ENCODE data around the gene MYZAP. TPM values are rescaled to one million over a fixed set of nuclear protein-coding genes. Genes with fewer than 3 reads are reported as not detected.

MYZAP gene
- total RNA-seq, 1 experiment from 2014 or later = 0.68 TPM

DNA sequence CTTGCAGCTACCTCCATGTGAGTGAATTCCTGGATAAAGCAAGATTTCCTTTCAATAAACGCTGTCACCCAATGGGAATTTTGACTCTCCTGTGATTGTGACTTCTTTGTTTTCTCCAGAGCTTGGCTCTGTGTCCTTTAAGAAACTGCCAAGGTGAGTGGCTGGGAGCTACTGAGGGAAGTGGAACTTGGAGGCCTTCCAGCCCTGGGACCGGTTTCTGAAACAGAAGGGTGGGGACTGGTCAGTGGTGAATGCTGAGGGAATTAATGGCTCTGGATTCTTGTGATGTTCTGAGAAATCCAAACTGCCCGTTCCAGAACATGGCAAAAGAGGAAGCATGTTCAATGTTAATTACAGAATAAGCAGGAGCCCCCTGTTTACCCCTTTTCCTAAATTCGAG is 41.1 kb upstream of the MYZAP start (continued):
- TF ChIP-seq, protein P1, sequence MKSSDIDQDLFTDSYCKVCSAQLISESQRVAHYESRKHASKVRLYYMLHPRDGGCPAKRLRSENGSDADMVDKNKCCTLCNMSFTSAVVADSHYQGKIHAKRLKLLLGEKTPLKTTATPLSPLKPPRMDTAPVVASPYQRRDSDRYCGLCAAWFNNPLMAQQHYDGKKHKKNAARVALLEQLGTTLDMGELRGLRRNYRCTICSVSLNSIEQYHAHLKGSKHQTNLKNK (CRISPR knock-in tag; IDR thresholded peaks at IDR 0.05) = no peak
- TF ChIP-seq JUN (CRISPR knock-in tag; IDR thresholded peaks at IDR 0.05) = no peak
- TF ChIP-seq, protein P2, sequence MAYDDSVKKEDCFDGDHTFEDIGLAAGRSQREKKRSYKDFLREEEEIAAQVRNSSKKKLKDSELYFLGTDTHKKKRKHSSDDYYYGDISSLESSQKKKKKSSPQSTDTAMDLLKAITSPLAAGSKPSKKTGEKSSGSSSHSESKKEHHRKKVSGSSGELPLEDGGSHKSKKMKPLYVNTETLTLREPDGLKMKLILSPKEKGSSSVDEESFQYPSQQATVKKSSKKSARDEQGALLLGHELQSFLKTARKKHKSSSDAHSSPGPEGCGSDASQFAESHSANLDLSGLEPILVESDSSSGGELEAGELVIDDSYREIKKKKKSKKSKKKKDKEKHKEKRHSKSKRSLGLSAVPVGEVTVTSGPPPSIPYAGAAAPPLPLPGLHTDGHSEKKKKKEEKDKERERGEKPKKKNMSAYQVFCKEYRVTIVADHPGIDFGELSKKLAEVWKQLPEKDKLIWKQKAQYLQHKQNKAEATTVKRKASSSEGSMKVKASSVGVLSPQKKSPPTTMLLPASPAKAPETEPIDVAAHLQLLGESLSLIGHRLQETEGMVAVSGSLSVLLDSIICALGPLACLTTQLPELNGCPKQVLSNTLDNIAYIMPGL (CRISPR knock-in tag; IDR thresholded peaks at IDR 0.05) = no peak
- TF ChIP-seq, protein P3, sequence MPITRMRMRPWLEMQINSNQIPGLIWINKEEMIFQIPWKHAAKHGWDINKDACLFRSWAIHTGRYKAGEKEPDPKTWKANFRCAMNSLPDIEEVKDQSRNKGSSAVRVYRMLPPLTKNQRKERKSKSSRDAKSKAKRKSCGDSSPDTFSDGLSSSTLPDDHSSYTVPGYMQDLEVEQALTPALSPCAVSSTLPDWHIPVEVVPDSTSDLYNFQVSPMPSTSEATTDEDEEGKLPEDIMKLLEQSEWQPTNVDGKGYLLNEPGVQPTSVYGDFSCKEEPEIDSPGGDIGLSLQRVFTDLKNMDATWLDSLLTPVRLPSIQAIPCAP (CRISPR knock-in tag; IDR thresholded peaks at IDR 0.05) = no peak
- TF ChIP-seq, protein P4, sequence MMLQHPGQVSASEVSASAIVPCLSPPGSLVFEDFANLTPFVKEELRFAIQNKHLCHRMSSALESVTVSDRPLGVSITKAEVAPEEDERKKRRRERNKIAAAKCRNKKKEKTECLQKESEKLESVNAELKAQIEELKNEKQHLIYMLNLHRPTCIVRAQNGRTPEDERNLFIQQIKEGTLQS (CRISPR knock-in tag; conservative IDR thresholded peaks at IDR 0.05) = no peak
- TF ChIP-seq JAZF1 (CRISPR knock-in tag; IDR thresholded peaks at IDR 0.05) = no peak
- TF ChIP-seq GABPB1 (CRISPR knock-in tag; IDR thresholded peaks at IDR 0.05) = no peak
- TF ChIP-seq ZNF138 (CRISPR knock-in tag; conservative IDR thresholded peaks at IDR 0.05) = no peak
- TF ChIP-seq EMX1 (CRISPR knock-in tag; IDR thresholded peaks at IDR 0.05) = no peak
- no peak for TF ChIP-seq NFYB (CRISPR knock-in tag; conservative IDR thresholded peaks at IDR 0.05; ENCODE audit: low read depth)
- TF ChIP-seq, protein P5, sequence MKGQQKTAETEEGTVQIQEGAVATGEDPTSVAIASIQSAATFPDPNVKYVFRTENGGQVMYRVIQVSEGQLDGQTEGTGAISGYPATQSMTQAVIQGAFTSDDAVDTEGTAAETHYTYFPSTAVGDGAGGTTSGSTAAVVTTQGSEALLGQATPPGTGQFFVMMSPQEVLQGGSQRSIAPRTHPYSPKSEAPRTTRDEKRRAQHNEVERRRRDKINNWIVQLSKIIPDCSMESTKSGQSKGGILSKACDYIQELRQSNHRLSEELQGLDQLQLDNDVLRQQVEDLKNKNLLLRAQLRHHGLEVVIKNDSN (CRISPR knock-in tag; IDR thresholded peaks at IDR 0.05) = no peak
- TF ChIP-seq, protein P6, sequence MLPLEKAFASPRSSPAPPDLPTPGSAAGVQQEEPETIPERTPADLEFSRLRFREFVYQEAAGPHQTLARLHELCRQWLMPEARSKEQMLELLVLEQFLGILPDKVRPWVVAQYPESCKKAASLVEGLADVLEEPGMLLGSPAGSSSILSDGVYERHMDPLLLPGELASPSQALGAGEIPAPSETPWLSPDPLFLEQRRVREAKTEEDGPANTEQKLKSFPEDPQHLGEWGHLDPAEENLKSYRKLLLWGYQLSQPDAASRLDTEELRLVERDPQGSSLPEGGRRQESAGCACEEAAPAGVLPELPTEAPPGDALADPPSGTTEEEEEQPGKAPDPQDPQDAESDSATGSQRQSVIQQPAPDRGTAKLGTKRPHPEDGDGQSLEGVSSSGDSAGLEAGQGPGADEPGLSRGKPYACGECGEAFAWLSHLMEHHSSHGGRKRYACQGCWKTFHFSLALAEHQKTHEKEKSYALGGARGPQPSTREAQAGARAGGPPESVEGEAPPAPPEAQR (CRISPR knock-in tag; IDR thresholded peaks at IDR 0.05) = no peak

DNA sequence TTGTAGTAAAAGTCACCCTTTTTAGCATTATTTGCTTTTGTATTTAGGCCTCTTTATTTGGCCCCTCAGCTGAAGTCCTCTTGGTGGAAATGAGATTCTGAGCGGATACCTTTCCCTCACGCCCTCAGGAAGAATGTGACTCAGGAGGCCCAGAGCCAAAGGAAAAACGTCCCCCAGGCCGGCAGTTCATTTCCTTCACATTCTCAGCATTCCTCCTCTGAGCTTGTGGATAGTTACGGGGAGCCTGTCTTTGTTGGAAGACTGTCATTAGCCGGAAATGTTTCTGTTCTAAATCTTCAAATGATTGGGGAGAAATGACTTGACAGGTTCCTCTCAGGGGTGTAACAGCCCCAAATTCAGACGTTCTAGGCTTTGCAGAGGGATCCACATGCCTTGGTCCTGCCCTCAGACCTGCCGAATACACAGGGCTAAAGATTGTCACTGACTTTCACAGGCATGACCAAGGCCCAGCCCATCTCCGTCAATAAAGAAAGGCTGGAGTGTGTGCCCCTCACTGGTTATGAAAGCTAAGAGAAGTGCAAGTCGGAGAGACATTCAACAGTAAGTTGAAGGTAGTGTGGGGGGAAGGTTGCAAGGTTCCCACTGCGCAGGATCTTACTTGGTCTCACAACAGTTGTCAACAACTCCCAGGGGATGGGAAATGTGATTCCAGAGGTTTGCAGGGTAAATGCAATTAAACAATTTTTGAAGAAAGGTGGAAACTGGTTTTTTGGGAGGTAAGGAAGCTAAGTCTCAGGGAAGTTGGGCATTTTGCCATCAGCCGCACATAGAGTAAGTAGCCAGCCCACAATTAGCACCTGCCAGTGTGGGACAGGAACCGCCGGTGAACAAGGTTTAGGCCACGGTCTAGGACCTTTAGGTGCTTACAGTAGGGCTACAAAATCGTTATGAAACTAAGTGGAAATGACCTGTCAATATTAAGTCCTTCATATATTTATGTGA is 39.7 kb upstream of the MYZAP start:
- ATAC-seq (peak; percentile 84), DNase-seq (ENCODE audit: low spot score) (peak; percentile 56)
- Mint-ChIP-seq H3K4me1 (peaks cover 33% of the 10 kb centered on the region), H3K4me3 (no peak overlapping the region), H3K36me3 (peaks cover 44% of the 10 kb centered on the region), H3K9me3 (no peaks in the 10 kb centered on the region), H3K27ac (peak overlapping the region; percentile 96), H3K27me3 (ENCODE audit: low read depth) (no peaks in the 10 kb centered on the region)
- POLR2A ChIA-PET = no interaction called here
- TF ChIP-seq NFE2L1 (CRISPR knock-in tag; IDR thresholded peaks at IDR 0.05) (no peak), ZBTB21 (CRISPR knock-in tag; IDR thresholded peaks at IDR 0.05; ENCODE audit: borderline replicate concordance) (no peak), ZNF263 (CRISPR knock-in tag; IDR thresholded peaks at IDR 0.05; ENCODE audit: low read depth) (no peak), RORB (CRISPR knock-in tag; IDR thresholded peaks at IDR 0.05) (no peak), TEAD1 (CRISPR knock-in tag; IDR thresholded peaks at IDR 0.05) (no peak), TEAD4 (CRISPR knock-in tag; IDR thresholded peaks at IDR 0.05) (peak; percentile 32; the same call in 1 of the 2 replicates)
- CTCF ChIA-PET = interaction anchor here (0.5 to 3.8 kb wide), 12 partner anchors 8 to 688 kb away, joined by 3 to 43 read pairs (median 4); no protein-coding TSS in a partner anchor
